Measurements from ENCODE around the gene EIF2AK3. TPM values are rescaled to one million over a fixed set of nuclear protein-coding genes. Genes with fewer than 3 reads are reported as not detected.

The EIF2AK3 gene
- total and polyA plus RNA-seq, 12 donors = 4.6 to 21.5 (median 9.9) TPM

DNA sequence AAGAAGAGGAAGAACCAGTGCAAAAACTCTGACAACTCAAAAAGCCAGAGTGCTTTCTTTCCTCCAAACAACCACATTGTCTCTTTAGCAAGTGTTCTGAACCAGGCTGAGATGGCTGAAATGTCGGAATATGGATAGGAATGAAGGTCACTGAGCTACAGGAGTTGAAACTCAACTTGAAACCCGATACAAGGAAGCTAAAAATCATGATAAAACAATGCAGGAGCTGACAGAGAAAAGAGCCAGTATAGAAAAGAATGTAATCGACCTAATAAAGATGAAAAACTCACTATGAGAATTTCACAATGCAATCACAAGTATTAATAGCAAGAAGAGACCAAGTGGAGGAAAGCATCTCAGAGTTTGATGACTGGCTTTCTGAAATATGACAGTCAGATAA lies 15.0 kb upstream of the EIF2AK3 start:
- no peak for DNase-seq
- Histone ChIP-seq H3K36me3 (no peaks in the 10 kb centered on the region), H3K27me3 (no peaks in the 10 kb centered on the region), H3K4me3 (no peak overlapping the region), H3K4me1 (no peaks in the 10 kb centered on the region), H3K27ac (no peak overlapping the region), H3K9me3 (peaks cover 0 to 9% (median 0%) of the 10 kb centered on the region in 11 donors)
- 69 to 75% methylated on average over 3 of the region's 3 CpGs for WGBS, 2 donors
- intact Hi-C loops (cut with DNase I) = loop anchor here in 1 of 10 donors (10.0 kb wide), 1 partner anchor 187 kb away; the partner anchor contains the start of gene FOXI3
- TF ChIP-seq, protein P1, sequence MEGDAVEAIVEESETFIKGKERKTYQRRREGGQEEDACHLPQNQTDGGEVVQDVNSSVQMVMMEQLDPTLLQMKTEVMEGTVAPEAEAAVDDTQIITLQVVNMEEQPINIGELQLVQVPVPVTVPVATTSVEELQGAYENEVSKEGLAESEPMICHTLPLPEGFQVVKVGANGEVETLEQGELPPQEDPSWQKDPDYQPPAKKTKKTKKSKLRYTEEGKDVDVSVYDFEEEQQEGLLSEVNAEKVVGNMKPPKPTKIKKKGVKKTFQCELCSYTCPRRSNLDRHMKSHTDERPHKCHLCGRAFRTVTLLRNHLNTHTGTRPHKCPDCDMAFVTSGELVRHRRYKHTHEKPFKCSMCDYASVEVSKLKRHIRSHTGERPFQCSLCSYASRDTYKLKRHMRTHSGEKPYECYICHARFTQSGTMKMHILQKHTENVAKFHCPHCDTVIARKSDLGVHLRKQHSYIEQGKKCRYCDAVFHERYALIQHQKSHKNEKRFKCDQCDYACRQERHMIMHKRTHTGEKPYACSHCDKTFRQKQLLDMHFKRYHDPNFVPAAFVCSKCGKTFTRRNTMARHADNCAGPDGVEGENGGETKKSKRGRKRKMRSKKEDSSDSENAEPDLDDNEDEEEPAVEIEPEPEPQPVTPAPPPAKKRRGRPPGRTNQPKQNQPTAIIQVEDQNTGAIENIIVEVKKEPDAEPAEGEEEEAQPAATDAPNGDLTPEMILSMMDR (IDR thresholded peaks at IDR 0.05) = no peak
- no peak for ATAC-seq

DNA sequence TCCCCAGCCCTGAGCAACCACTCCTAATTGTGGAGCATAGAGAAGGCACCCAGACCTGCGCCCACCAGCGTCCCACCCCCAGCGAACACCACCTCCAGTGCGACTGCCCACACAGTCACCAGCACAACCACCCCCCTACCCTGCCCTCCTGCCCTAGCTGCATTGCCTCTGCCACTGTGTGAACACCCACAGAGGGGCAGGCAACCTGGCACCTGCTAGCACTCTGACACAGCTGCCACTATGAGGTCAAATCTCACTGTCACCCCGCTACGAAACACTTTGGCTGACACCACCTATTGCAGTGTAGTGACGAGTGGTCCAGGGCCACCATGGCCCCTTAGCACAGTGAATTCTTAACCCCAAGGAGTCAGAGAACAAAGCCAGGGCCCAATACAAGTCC lies 14.1 kb upstream of the EIF2AK3 start:
- no peak for ATAC-seq
- peaks cover 0 to 9% (median 0%) of the 10 kb centered on the region in 11 donors for H3K9me3 ChIP-seq
- WGBS, 2 donors = 98 to 99% methylated on average over 7 of the region's 7 CpGs
- H3K4me3 ChIP-seq = no peak overlapping the region
- TF ChIP-seq, protein P1 (IDR thresholded peaks at IDR 0.05) = no peak
- no peak overlapping the region for H3K27ac ChIP-seq
- no peaks in the 10 kb centered on the region for H3K4me1 ChIP-seq
- H3K36me3 ChIP-seq = no peaks in the 10 kb centered on the region
- DNase-seq = no peak
- H3K27me3 ChIP-seq = no peaks in the 10 kb centered on the region
- intact Hi-C loops (cut with DNase I) = loop anchor here in 1 of 10 donors (10.0 kb wide), 1 partner anchor 187 kb away; the partner anchor contains the start of gene FOXI3

DNA sequence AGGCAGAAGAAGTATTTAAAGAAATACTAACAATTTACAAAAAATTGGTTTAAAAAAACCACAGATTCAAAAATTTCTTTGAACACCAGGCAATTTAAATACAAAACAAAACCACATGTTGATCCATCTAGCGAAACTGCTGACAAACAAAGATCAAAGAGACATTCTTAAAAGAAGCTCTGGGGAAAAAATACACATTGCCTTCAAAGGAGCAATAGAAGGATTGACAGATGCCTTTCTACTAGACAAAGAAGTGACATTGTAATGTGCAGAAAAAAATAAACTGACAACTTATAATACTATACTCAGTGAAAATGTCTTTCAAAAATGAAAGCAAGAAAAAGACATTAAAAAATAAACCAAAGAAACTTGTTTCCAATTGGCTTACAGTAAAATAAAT lies 12.6 kb upstream of the EIF2AK3 start:
- Histone ChIP-seq H3K36me3 (no peaks in the 10 kb centered on the region), H3K27me3 (no peaks in the 10 kb centered on the region), H3K9me3 (peaks cover 0 to 9% (median 0%) of the 10 kb centered on the region in 11 donors), H3K27ac (no peak overlapping the region), H3K4me3 (no peak overlapping the region), H3K4me1 (no peaks in the 10 kb centered on the region)
- WGBS, 2 donors = 91 to 92% methylated on average over 1 of the region's 1 CpG
- TF ChIP-seq, protein P1 (IDR thresholded peaks at IDR 0.05) = no peak
- DNase-seq = no peak
- intact Hi-C loops (cut with DNase I) = loop anchor here in 1 of 10 donors (10.0 kb wide), 1 partner anchor 185 kb away; the partner anchor contains the start of gene FOXI3
- ATAC-seq = no peak

DNA sequence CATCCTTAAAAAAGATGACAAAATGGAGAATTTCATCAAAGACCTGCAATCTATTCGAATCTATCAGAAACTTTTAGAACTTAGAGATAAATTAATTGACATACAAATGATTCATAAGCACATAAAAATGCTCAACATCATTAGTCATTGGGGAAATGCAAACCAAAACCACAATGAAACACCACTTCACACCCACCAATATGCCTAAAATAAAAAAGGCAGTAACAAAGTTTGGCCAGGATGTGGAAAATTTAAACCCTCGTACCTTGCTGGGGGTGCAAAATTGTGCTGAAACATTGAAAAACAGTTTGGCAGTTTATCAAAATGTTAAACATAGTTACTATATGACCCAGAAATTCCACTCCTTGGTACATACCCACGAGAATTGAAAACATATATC lies 11.5 kb upstream of the EIF2AK3 start:
- intact Hi-C loops (cut with DNase I) = no loop called here
- H3K4me1 ChIP-seq = no peaks in the 10 kb centered on the region
- no peak overlapping the region for H3K27ac ChIP-seq
- ATAC-seq (no peak), DNase-seq (no peak)
- 77 to 81% methylated on average over 3 of the region's 3 CpGs for WGBS, 2 donors
- TF ChIP-seq, protein P1 (IDR thresholded peaks at IDR 0.05) = no peak
- H3K36me3 ChIP-seq = no peaks in the 10 kb centered on the region
- H3K27me3 ChIP-seq = no peaks in the 10 kb centered on the region
- H3K9me3 ChIP-seq = peaks cover 0 to 9% (median 0%) of the 10 kb centered on the region in 11 donors
- H3K4me3 ChIP-seq = no peak overlapping the region

Measured in heart right ventricle (tissue), 16 donors.